ENCODE results near the gene WSB2.

The WSB2 gene

GRCh38 chr12:117986705-117987469 is 74.1 kb downstream of the WSB2 start:
- no peak for FAIRE-seq

- FAIRE-seq = no peak
Measured at GRCh38 chr12:117985182-117985581, 75.8 kb downstream of the WSB2 start.

Data from islet of Langerhans (tissue), 1 donor.